ENCODE results near the gene GSDMA. TPM values are rescaled to one million over a fixed set of nuclear protein-coding genes. Genes with fewer than 3 reads are reported as not detected.
"Not testable (repeated sequence)": the region's sequence is repeated elsewhere in the genome, so short reads cannot be mapped to it uniquely, and the experiment has no call there.

The GSDMA gene
- total RNA-seq, 1 experiment from 2014 or later, result not detected

GRCh38 chr17:39994448-39994847 is 31.6 kb downstream of the GSDMA start:
- no peak for DNase-seq (ENCODE audit: low spot score)

DNA sequence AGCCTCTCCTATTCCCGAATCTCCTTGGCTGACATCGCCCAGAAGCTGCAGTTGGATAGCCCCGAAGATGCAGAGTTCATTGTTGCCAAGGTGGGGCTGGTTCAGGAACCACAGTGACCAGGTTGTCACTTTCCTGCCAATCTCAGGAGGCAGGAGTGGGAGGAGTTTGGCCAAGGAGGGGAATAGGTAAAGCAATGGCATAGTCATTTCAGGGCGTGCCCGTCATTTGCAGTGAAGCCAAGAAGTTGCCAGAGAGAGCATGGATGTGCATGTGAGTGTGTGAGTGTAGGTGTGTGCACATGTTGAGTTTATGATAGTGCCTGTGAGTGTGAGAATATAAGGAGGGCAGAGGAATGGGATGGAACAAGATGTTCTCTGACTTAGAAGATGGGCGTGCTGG is 32.6 kb downstream of the GSDMA start:
- no peak for DNase-seq (ENCODE audit: low spot score)

DNA sequence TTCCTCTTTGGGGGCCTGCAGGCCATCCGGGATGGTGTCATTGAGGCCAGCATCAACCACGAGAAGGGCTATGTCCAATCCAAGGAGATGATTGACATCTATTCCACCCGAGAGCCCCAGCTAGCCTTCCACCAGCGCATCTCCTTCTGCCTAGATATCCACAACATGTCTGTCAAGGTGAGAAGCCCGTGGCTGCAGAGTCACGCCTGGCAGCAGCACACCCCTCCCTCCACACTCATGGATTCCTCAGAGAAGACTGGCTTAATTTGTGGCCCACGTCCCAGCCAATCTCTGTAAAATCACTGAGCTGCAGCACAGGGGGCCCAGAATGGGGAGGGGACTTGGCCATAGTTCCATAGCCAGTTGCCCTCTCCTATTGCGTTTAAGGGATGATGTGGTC is 33.4 kb downstream of the GSDMA start:
- no peak for DNase-seq (ENCODE audit: low spot score)

- no peak for DNase-seq (ENCODE audit: low spot score)
These were observed 34.0 kb downstream of the GSDMA start for GRCh38 chr17:39996800-39997199.

DNA sequence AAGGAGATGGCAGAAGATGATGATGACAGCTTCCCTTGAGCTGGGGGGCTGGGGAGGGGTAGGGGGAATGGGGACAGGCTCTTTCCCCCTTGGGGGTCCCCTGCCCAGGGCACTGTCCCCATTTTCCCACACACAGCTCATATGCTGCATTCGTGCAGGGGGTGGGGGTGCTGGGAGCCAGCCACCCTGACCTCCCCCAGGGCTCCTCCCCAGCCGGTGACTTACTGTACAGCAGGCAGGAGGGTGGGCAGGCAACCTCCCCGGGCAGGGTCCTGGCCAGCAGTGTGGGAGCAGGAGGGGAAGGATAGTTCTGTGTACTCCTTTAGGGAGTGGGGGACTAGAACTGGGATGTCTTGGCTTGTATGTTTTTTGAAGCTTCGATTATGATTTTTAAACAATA is 34.7 kb downstream of the GSDMA start:
- DNase-seq (ENCODE audit: low spot score), result no peak

GRCh38 chr17:39999067-39999466 is 36.3 kb downstream of the GSDMA start:
- no peak for DNase-seq (ENCODE audit: low spot score)

DNA sequence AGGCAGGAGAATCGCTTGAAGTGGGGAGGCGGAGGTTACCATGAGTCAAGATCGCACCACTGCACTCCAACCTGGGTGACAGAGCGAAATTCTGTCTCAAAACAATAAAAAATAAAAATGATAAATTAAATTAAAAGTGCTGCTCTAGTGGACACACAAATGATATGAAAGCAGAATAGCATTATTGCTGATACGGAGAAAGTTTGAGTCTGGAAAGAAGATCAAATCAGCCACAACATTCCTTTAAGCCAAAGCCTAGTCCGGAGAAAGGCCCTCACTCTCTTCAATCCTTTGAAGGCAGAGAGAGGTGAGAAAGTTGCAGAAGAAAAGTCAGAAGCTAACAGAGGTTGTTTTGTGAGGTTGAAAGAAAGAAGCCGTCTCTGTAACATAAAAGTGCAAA is 37.4 kb downstream of the GSDMA start:
- no peak for DNase-seq (ENCODE audit: low spot score)

- not testable (repeated sequence) for DNase-seq (ENCODE audit: low spot score)
These were observed 38.5 kb downstream of the GSDMA start for GRCh38 chr17:40001335-40001734.

DNA sequence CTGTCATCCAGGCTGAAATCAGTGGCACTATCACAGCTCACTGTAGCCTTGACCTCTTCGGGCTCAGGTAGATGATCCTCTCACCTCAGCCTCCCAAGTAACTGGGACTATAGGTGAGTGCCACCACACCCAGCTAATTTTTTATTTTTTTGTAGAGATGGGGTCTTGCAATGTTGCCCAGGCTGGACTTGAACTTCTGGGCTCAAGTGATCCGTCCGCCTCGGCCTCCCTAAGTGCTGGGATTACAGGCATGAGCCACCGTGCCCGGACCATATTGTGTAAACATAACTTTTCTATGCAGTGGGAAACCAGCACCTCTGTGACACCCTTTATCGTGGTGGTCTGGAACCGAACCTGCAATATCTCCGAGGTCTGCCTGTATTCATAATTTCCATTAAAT is 41.3 kb downstream of the GSDMA start:
- no peak for DNase-seq (ENCODE audit: low spot score)

DNA sequence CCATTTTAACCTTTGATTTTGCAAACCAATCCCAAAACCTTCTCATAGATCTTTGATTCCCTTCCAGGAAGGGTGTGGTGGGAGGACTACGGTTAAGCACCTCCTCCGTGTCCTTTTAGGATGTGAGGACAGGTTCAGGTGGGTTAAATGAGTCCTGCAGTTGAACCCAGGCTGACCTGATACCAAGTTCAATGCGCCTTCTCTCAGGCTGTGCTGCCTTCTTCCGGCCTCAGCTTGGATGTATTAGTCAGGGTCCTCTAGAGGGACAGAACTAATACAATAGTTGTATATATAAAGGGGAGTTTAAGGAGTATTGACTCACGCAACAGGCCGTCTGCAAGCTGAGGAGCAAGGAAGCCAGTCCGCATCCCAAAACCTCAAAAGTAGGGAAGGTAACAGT is 41.9 kb downstream of the GSDMA start:
- no peak for DNase-seq (ENCODE audit: low spot score)

- DNase-seq (ENCODE audit: low spot score), result no peak
These were observed 42.7 kb downstream of the GSDMA start for GRCh38 chr17:40005520-40005919.

GRCh38 chr17:40010946-40011500 is 48.2 kb downstream of the GSDMA start:
- not testable (repeated sequence) for DNase-seq (ENCODE audit: low spot score)

DNA sequence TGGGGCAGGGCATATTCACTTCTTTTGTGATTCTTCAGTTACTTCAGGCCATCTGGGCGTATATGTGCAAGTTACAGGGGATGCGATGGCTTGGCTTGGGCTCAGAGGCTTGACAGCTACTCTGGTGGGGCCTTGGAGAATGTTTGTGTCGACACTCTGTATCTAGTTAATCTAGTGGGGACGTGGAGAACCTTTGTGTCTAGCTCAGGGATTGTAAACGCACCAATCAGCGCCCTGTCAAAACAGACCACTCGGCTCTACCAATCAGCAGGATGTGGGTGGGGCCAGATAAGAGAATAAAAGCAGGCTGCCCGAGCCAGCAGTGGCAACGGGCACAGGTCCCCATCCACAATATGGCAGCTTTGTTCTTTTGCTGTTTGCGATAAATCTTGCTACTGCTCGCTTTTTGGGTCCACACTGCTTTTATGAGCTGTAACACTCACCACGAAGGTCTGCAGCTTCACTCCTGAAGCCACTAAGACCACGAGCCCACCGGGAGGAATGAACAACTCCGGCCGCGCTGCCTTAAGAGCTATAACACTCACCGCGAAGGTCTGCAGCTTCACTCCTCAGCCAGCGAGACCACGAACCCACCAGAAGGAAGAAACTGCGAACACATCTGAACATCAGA is 49.3 kb downstream of the GSDMA start:
- not testable (repeated sequence) for DNase-seq (ENCODE audit: low spot score)

- DNase-seq (ENCODE audit: low spot score), result no peak
These were observed 51.7 kb downstream of the GSDMA start for GRCh38 chr17:40014375-40014980.

GRCh38 chr17:40015005-40015997 is 52.5 kb downstream of the GSDMA start, which contains the start of gene CSF3:
Gene CSF3, plus strand, starts transcription at chr17:40015440. Its CDS starts 35 bp downstream, at chr17:40015475.
- no peak for DNase-seq (ENCODE audit: low spot score)

GRCh38 chr17:40015998-40016985 is 53.5 kb downstream of the GSDMA start:
- DNase-seq (ENCODE audit: low spot score), result no peak

GRCh38 chr17:40017422-40018080 is 54.7 kb downstream of the GSDMA start:
- no peak for DNase-seq (ENCODE audit: low spot score)

GRCh38 chr17:40018211-40019121 is 55.7 kb downstream of the GSDMA start:
- no peak for DNase-seq (ENCODE audit: low spot score)
